Activated CD4-positive, alpha-beta memory T cell treated with anti-CD3 and anti-CD28 coated beads, Interleukin-2, amount 10 ng/mL, durations not matched to agents 7 days and 5 days (primary cell): ENCODE measurements around the gene TTN. TPM values are rescaled to one million over a fixed set of nuclear protein-coding genes. Genes with fewer than 3 reads are reported as not detected.
"Not testable (repeated sequence)": the region's sequence is repeated elsewhere in the genome, so short reads cannot be mapped to it uniquely, and the experiment has no call there.

Source experiments
- CTCF ChIA-PET: fragments of 350-600 bp; sonication (Branson Sonifier 250); formaldehyde crosslinking; loops from one replicate; lab custom pipeline; 2021; ENCODE audit warnings: antibody characterized with exemption, inconsistent platforms; lab: Charles Lee
- POLR2A ChIA-PET: fragments of 350-600 bp; sonication (Branson Sonifier 250); formaldehyde crosslinking; loops from one replicate; lab custom pipeline; 2021; ENCODE audit warnings: antibody characterized with exemption; lab: Charles Lee
- DNase-seq: peaks from one replicate; pipeline ENCODE4 v3.0.0-alpha.2; 2020
- H3K27ac Mint-ChIP-seq: one replicate; pipeline ENCODE4 v1.8.0; 2021; ENCODE audit warnings: mild to moderate bottlenecking, mixed read lengths
- H3K27me3 Mint-ChIP-seq: one replicate; pipeline ENCODE4 v1.8.0; 2021; ENCODE audit warnings: mixed read lengths
- H3K36me3 Mint-ChIP-seq: one replicate; pipeline ENCODE4 v1.8.0; 2021; ENCODE audit warnings: low read depth, mixed read lengths
- H3K4me1 Mint-ChIP-seq: one replicate; pipeline ENCODE4 v1.8.0; 2021; ENCODE audit warnings: mixed read lengths
- H3K4me3 Mint-ChIP-seq: one replicate; pipeline ENCODE4 v1.8.0; 2021; ENCODE audit warnings: mild to moderate bottlenecking, mixed read lengths
- H3K9me3 Mint-ChIP-seq: one replicate; pipeline ENCODE4 v1.8.0; 2021; ENCODE audit warnings: mixed read lengths
- total RNA-seq, 2 experiments: library from RNA; stranded (reverse); gene quantifications; one replicate each; pipeline ENCODE4 v1.2.3, GENCODE V29; 2021

Gene TTN
- total RNA-seq, 2 experiments from 2014 or later, result 2.1 to 2.3 TPM

GRCh38 chr2:178529194-178529593 is 278.0 kb downstream of the TTN start:
- Mint-ChIP-seq H3K36me3 (peaks cover 52% of the 10 kb centered on the region), H3K4me3 (no peak overlapping the region), H3K9me3 (no peaks in the 10 kb centered on the region), H3K27ac (no peak overlapping the region), H3K4me1 (peaks cover 65% of the 10 kb centered on the region), H3K27me3 (no peaks in the 10 kb centered on the region)
- CTCF ChIA-PET, result no interaction called here
- DNase-seq, result no peak
- POLR2A ChIA-PET, result interaction anchor here (1.3 kb wide), 1 partner anchor 14 kb away, joined by 4 read pairs; no protein-coding TSS in a partner anchor

GRCh38 chr2:178528647-178529046 is 278.6 kb downstream of the TTN start:
- ChIA-PET CTCF (no interaction called here), POLR2A (interaction anchor here (1.3 kb wide), 1 partner anchor 14 kb away, joined by 4 read pairs; no protein-coding TSS in a partner anchor)
- H3K9me3 Mint-ChIP-seq, result no peaks in the 10 kb centered on the region
- peaks cover 69% of the 10 kb centered on the region for H3K4me1 Mint-ChIP-seq
- no peak overlapping the region for H3K4me3 Mint-ChIP-seq
- no peak for DNase-seq
- H3K27me3 Mint-ChIP-seq, result no peaks in the 10 kb centered on the region
- H3K27ac Mint-ChIP-seq, result no peak overlapping the region
- H3K36me3 Mint-ChIP-seq, result peaks cover 46% of the 10 kb centered on the region

- H3K9me3 Mint-ChIP-seq, result no peaks in the 10 kb centered on the region
- H3K4me3 Mint-ChIP-seq, result no peak overlapping the region
- H3K27ac Mint-ChIP-seq, result peak overlapping the region; percentile 30
- H3K4me1 Mint-ChIP-seq, result peaks cover 73% of the 10 kb centered on the region
- ChIA-PET POLR2A (no interaction called here), CTCF (no interaction called here)
- H3K27me3 Mint-ChIP-seq, result no peaks in the 10 kb centered on the region
- peaks cover 43% of the 10 kb centered on the region for H3K36me3 Mint-ChIP-seq
- no peak for DNase-seq
Observed at GRCh38 chr2:178527592-178527991, 279.6 kb downstream of the TTN start.

GRCh38 chr2:178526256-178526655 is 281.0 kb downstream of the TTN start:
- H3K27me3 Mint-ChIP-seq, result no peaks in the 10 kb centered on the region
- CTCF ChIA-PET, result no interaction called here
- no peak for DNase-seq
- POLR2A ChIA-PET, result no interaction called here
- H3K9me3 Mint-ChIP-seq, result no peaks in the 10 kb centered on the region
- no peak overlapping the region for H3K27ac Mint-ChIP-seq
- H3K36me3 Mint-ChIP-seq, result peaks cover 33% of the 10 kb centered on the region
- H3K4me3 Mint-ChIP-seq, result no peak overlapping the region
- H3K4me1 Mint-ChIP-seq, result peaks cover 70% of the 10 kb centered on the region

GRCh38 chr2:178525460-178525859 is 281.8 kb downstream of the TTN start:
- H3K9me3 Mint-ChIP-seq, H3K27ac Mint-ChIP-seq, H3K27me3 Mint-ChIP-seq, POLR2A ChIA-PET, DNase-seq, CTCF ChIA-PET: not testable (repeated sequence)
- Mint-ChIP-seq H3K36me3 (peaks cover 26% of the 10 kb centered on the region), H3K4me1 (peaks cover 69% of the 10 kb centered on the region), H3K4me3 (peak overlapping the region; percentile 33)

GRCh38 chr2:178525010-178525409 is 282.2 kb downstream of the TTN start:
- POLR2A ChIA-PET, H3K9me3 Mint-ChIP-seq: not testable (repeated sequence)
- peaks cover 66% of the 10 kb centered on the region for H3K4me1 Mint-ChIP-seq

GRCh38 chr2:178523596-178524134 is 283.6 kb downstream of the TTN start:
- peak overlapping the region; percentile 80 for H3K27ac Mint-ChIP-seq
- H3K9me3 Mint-ChIP-seq, result no peaks in the 10 kb centered on the region
- H3K36me3 Mint-ChIP-seq, result peaks cover 19% of the 10 kb centered on the region
- POLR2A ChIA-PET, result interaction anchor here (0.7 to 2.8 kb wide), 8 partner anchors 9 to 126 kb away, joined by 3 to 14 read pairs (median 6); partner anchors contain the start of genes PJVK and PRKRA
- CTCF ChIA-PET, result interaction anchor here (1.1 to 3.1 kb wide), 10 partner anchors 9 to 109 kb away, joined by 3 to 15 read pairs (median 4); partner anchors contain the start of genes PJVK, PLEKHA3 and PRKRA
- H3K4me3 Mint-ChIP-seq, result peak overlapping the region; percentile 89
- DNase-seq, result no peak
- no peaks in the 10 kb centered on the region for H3K27me3 Mint-ChIP-seq
- peaks cover 60% of the 10 kb centered on the region for H3K4me1 Mint-ChIP-seq

More at GRCh38 chr2:178525010-178525409, 282.2 kb downstream of the TTN start:
- CTCF ChIA-PET, DNase-seq, H3K4me3 Mint-ChIP-seq, H3K27ac Mint-ChIP-seq, H3K27me3 Mint-ChIP-seq: not testable (repeated sequence)
- peaks cover 23% of the 10 kb centered on the region for H3K36me3 Mint-ChIP-seq

- ChIA-PET POLR2A (interaction anchor here (1.4 to 2.8 kb wide), 7 partner anchors 8 to 126 kb away, joined by 3 to 14 read pairs (median 8); partner anchors contain the start of genes PJVK and PRKRA), CTCF (interaction anchor here (0.7 to 3.1 kb wide), 14 partner anchors 8 to 1161 kb away, joined by 3 to 15 read pairs (median 4); partner anchors contain the start of genes PJVK, PLEKHA3 and PRKRA)
- peaks cover 18% of the 10 kb centered on the region for H3K36me3 Mint-ChIP-seq
- no peaks in the 10 kb centered on the region for H3K27me3 Mint-ChIP-seq
- DNase-seq, result peak; percentile 88
- H3K9me3 Mint-ChIP-seq, result no peaks in the 10 kb centered on the region
- peaks cover 57% of the 10 kb centered on the region for H3K4me1 Mint-ChIP-seq
- peak overlapping the region; percentile 80 for H3K27ac Mint-ChIP-seq
- peak overlapping the region; percentile 89 for H3K4me3 Mint-ChIP-seq
Observed at GRCh38 chr2:178522950-178523595, 284.1 kb downstream of the TTN start.

GRCh38 chr2:178521304-178522150 is 285.7 kb downstream of the TTN start:
- CTCF ChIA-PET, result interaction anchor here (0.7 to 3.1 kb wide), 4 partner anchors 9 to 205 kb away, joined by 3 to 15 read pairs (median 4); partner anchors contain the start of gene PLEKHA3
- H3K4me1 Mint-ChIP-seq, result peaks cover 43% of the 10 kb centered on the region
- H3K27ac Mint-ChIP-seq, result peak overlapping the region; percentile 0
- peaks cover 26% of the 10 kb centered on the region for H3K36me3 Mint-ChIP-seq
- no peak for DNase-seq
- POLR2A ChIA-PET, result interaction anchor here (1.0 kb wide), 1 partner anchor 40 kb away, joined by 3 read pairs; no protein-coding TSS in a partner anchor
- no peaks in the 10 kb centered on the region for H3K27me3 Mint-ChIP-seq
- H3K4me3 Mint-ChIP-seq, result no peak overlapping the region
- no peaks in the 10 kb centered on the region for H3K9me3 Mint-ChIP-seq

GRCh38 chr2:178517496-178517895 is 289.7 kb downstream of the TTN start:
- POLR2A ChIA-PET, result interaction anchor here (1.2 to 1.9 kb wide), 2 partner anchors 10 to 37 kb away, joined by 3 to 4 read pairs; partner anchors contain the start of gene PLEKHA3
- Mint-ChIP-seq H3K9me3 (no peaks in the 10 kb centered on the region), H3K36me3 (peaks cover 33% of the 10 kb centered on the region), H3K4me1 (peaks cover 40% of the 10 kb centered on the region), H3K27ac (no peak overlapping the region), H3K4me3 (no peak overlapping the region), H3K27me3 (no peaks in the 10 kb centered on the region)
- CTCF ChIA-PET, result interaction anchor here (0.7 kb wide), 1 partner anchor 46 kb away, joined by 3 read pairs; no protein-coding TSS in a partner anchor
- DNase-seq, result no peak

- no peaks in the 10 kb centered on the region for H3K27me3 Mint-ChIP-seq
- no peaks in the 10 kb centered on the region for H3K9me3 Mint-ChIP-seq
- peaks cover 31% of the 10 kb centered on the region for H3K4me1 Mint-ChIP-seq
- POLR2A ChIA-PET, result interaction anchor here (1.3 to 2.5 kb wide), 2 partner anchors 9 to 15 kb away, joined by 4 to 14 read pairs; no protein-coding TSS in a partner anchor
- H3K4me3 Mint-ChIP-seq, result peak overlapping the region; percentile 33
- peaks cover 37% of the 10 kb centered on the region for H3K36me3 Mint-ChIP-seq
- peak; percentile 58 for DNase-seq
- H3K27ac Mint-ChIP-seq, result peak overlapping the region; percentile 89
- CTCF ChIA-PET, result interaction anchor here (0.9 to 2.1 kb wide), 2 partner anchors 9 to 35 kb away, joined by 3 to 10 read pairs; partner anchors contain the start of gene PLEKHA3
Observed at GRCh38 chr2:178514664-178515063, 292.6 kb downstream of the TTN start.

- POLR2A ChIA-PET, result interaction anchor here (2.5 kb wide), 1 partner anchor 10 kb away, joined by 14 read pairs; no protein-coding TSS in a partner anchor
- Mint-ChIP-seq H3K9me3 (no peaks in the 10 kb centered on the region), H3K36me3 (peaks cover 40% of the 10 kb centered on the region), H3K4me1 (peaks cover 32% of the 10 kb centered on the region), H3K27me3 (no peaks in the 10 kb centered on the region), H3K27ac (no peak overlapping the region), H3K4me3 (no peak overlapping the region)
- no peak for DNase-seq
- CTCF ChIA-PET, result interaction anchor here (2.1 kb wide), 1 partner anchor 10 kb away, joined by 10 read pairs; no protein-coding TSS in a partner anchor
Observed at GRCh38 chr2:178513876-178514275, 293.3 kb downstream of the TTN start.
